Neural progenitor cell (in vitro differentiated cells): ENCODE results near the gene ATRN. TPM values are rescaled to one million over a fixed set of nuclear protein-coding genes. Genes with fewer than 3 reads are reported as not detected.

ENCODE experiments used
- DNase-seq: peaks from one replicate; pipeline ENCODE4 v3.0.0-alpha.2; 2016; ENCODE audit warnings: low spot score
- H2AFZ ChIP-seq: fragments of 200-600 bp; sonication (generic); replicated peaks from 2 replicates; pipeline ENCODE4 v1.6.1; 2016; ENCODE audit warnings: antibody characterized with exemption
- H3F3A ChIP-seq: fragments of 200-600 bp; sonication (generic); 2 replicates; pipeline ENCODE4 v1.6.1; 2016; ENCODE audit warnings: antibody characterized with exemption, low read depth
- H3K27ac ChIP-seq: fragments of 200-600 bp; sonication (generic); 2 replicates; pipeline ENCODE4 v1.5.1; 2016; ENCODE audit warnings: mild to moderate bottlenecking
- H3K27me3 ChIP-seq: fragments of 200-600 bp; sonication (generic); 2 replicates; pipeline ENCODE4 v1.6.1; 2016; ENCODE audit warnings: mild to moderate bottlenecking, moderate library complexity
- H3K36me3 ChIP-seq: fragments of 200-600 bp; sonication (generic); 2 replicates; pipeline ENCODE4 v1.5.1; 2016
- H3K4me1 ChIP-seq: fragments of 200-600 bp; sonication (generic); 2 replicates; pipeline ENCODE4 v1.6.1; 2016; ENCODE audit warnings: mixed run types
- H3K4me2 ChIP-seq: fragments of 200-600 bp; sonication (generic); 2 replicates; pipeline ENCODE4 v1.6.1; 2016
- H3K4me3 ChIP-seq: fragments of 200-600 bp; sonication (generic); 2 replicates; pipeline ENCODE4 v1.5.1; 2016
- H3K79me2 ChIP-seq: fragments of 200-600 bp; sonication (generic); 2 replicates; pipeline ENCODE4 v1.6.1; 2016; ENCODE audit warnings: low read depth
- H3K9ac ChIP-seq: fragments of 200-600 bp; sonication (generic); 2 replicates; pipeline ENCODE4 v1.6.1; 2016
- H3K9me3 ChIP-seq: fragments of 200-600 bp; sonication (generic); 2 replicates; pipeline ENCODE4 v1.5.1; 2016; ENCODE audit warnings: low read depth
- H4K20me1 ChIP-seq: fragments of 200-600 bp; sonication (generic); 2 replicates; pipeline ENCODE4 v1.6.1; 2016; ENCODE audit warnings: low read depth
- H3K27ac Mint-ChIP-seq: 3 replicates; pipeline ENCODE4 v1.8.0; 2021; ENCODE audit warnings: mixed read lengths
- H3K27me3 Mint-ChIP-seq: 2 replicates; pipeline ENCODE4 v1.8.0; 2022; ENCODE audit warnings: low read depth, mild to moderate bottlenecking, inconsistent platforms, moderate library complexity, mixed read lengths; ENCODE audit not compliant: insufficient read depth
- H3K36me3 Mint-ChIP-seq: 3 replicates; pipeline ENCODE4 v1.8.0; 2021; ENCODE audit warnings: mixed read lengths
- H3K4me1 Mint-ChIP-seq: 3 replicates; pipeline ENCODE4 v1.8.0; 2021; ENCODE audit warnings: mixed read lengths
- H3K4me3 Mint-ChIP-seq: 3 replicates; pipeline ENCODE4 v1.8.0; 2021; ENCODE audit warnings: mild to moderate bottlenecking, moderate library complexity, mixed read lengths
- H3K9me3 Mint-ChIP-seq: 3 replicates; pipeline ENCODE4 v1.8.0; 2020; ENCODE audit warnings: mixed read lengths
- EZH2 ChIP-seq: fragments of 200-600 bp; sonication (generic); IDR thresholded peaks from 2 replicates; pipeline ENCODE4 v1.6.1; 2017; ENCODE audit warnings: antibody characterized with exemption, mild to moderate bottlenecking, moderate library complexity
- EZH2phosphoT487 ChIP-seq: fragments of 200-600 bp; sonication (generic); IDR thresholded peaks from 2 replicates; pipeline ENCODE4 v1.6.1; 2017; ENCODE audit warnings: antibody characterized with exemption
- total RNA-seq: library from RNA; depleted of rRNA; stranded (reverse); fragments of >200 nt; gene quantifications from 2 replicates; pipeline ENCODE4 v1.2.3, GENCODE V29; 2015; ENCODE audit warnings: low replicate concordance
- TF ChIP-seq, protein P1 (sequence below): fragments of 200-600 bp; sonication (generic); IDR thresholded peaks from 2 replicates; pipeline ENCODE4 v1.5.1; 2017; ENCODE audit warnings: antibody characterized with exemption, mild to moderate bottlenecking

ATRN gene
- total RNA-seq, 1 donor from 2014 or later = 36.8 TPM

DNA sequence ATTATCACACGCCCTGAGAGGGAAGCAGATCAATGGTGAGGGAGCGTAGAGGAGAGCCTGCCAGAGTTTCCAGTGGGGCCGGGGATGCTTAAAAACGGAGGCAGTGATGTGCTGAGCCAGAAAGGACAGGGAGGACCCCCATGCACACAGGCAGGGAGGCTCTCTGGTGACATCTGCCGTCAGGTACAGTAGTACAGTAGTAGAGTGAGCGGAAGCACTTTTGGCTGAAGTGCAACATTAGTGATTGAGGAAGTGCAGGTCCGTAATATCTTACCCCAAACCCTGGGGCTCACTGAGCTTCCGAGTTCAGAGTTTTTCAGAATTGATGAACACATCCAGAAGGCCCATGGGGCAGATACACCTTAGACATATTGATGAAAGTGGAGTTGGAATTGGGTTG lies 150.3 kb downstream of the ATRN start:
- Mint-ChIP-seq H3K4me3 (no peak overlapping the region), H3K36me3 (peaks cover 4% of the 10 kb centered on the region), H3K4me1 (peaks cover 37% of the 10 kb centered on the region), H3K27me3 (peaks cover 2% of the 10 kb centered on the region), H3K27ac (no peak overlapping the region), H3K9me3 (no peaks in the 10 kb centered on the region)
- peaks cover 19% of the 10 kb centered on the region for H3F3A ChIP-seq
- H3K27me3 ChIP-seq = no peaks in the 10 kb centered on the region
- TF ChIP-seq, protein P1, sequence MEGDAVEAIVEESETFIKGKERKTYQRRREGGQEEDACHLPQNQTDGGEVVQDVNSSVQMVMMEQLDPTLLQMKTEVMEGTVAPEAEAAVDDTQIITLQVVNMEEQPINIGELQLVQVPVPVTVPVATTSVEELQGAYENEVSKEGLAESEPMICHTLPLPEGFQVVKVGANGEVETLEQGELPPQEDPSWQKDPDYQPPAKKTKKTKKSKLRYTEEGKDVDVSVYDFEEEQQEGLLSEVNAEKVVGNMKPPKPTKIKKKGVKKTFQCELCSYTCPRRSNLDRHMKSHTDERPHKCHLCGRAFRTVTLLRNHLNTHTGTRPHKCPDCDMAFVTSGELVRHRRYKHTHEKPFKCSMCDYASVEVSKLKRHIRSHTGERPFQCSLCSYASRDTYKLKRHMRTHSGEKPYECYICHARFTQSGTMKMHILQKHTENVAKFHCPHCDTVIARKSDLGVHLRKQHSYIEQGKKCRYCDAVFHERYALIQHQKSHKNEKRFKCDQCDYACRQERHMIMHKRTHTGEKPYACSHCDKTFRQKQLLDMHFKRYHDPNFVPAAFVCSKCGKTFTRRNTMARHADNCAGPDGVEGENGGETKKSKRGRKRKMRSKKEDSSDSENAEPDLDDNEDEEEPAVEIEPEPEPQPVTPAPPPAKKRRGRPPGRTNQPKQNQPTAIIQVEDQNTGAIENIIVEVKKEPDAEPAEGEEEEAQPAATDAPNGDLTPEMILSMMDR = peak; percentile 51
- no peak for TF ChIP-seq EZH2phosphoT487
- H3K9me3 ChIP-seq = no peaks in the 10 kb centered on the region
- H3K27ac ChIP-seq = no peak overlapping the region
- H3K4me1 ChIP-seq = peaks cover 32% of the 10 kb centered on the region
- H3K4me2 ChIP-seq = no peak overlapping the region
- no peaks in the 10 kb centered on the region for H4K20me1 ChIP-seq
- H3K36me3 ChIP-seq = no peaks in the 10 kb centered on the region
- peak; percentile 57 for DNase-seq
- H3K79me2 ChIP-seq = no peaks in the 10 kb centered on the region
- H2AFZ ChIP-seq = no peak overlapping the region
- no peak overlapping the region for H3K9ac ChIP-seq
- no peak overlapping the region for H3K4me3 ChIP-seq

DNA sequence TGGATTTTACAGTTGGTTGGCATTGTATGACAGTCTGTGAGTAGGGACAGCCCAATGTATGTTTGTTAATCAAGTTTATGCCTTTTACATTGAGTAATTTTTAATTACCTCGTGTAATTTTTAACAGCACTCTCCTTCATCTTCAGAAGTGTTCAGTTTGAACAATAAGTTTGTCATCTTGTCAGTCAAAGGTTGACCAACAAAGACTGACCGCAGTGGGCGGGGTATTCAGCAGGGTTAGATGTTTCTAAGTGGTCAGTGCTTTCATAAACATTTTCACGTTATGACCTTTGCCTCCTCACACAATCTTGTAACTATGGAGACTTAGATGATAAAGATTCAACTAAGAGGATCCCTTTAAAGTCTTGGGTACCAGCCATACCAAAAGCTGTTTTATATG lies 151.6 kb downstream of the ATRN start:
- Histone ChIP-seq H3K27ac (no peak overlapping the region), H3K4me3 (no peak overlapping the region), H3K79me2 (no peaks in the 10 kb centered on the region), H3K36me3 (no peaks in the 10 kb centered on the region), H2AFZ (no peak overlapping the region), H3K4me2 (no peak overlapping the region), H4K20me1 (no peaks in the 10 kb centered on the region), H3K9me3 (no peaks in the 10 kb centered on the region), H3K9ac (no peak overlapping the region), H3K4me1 (peaks cover 32% of the 10 kb centered on the region), H3F3A (peaks cover 19% of the 10 kb centered on the region), H3K27me3 (no peaks in the 10 kb centered on the region)
- no peak overlapping the region for H3K4me3 Mint-ChIP-seq
- H3K9me3 Mint-ChIP-seq = no peaks in the 10 kb centered on the region
- no peak for DNase-seq
- no peak overlapping the region for H3K27ac Mint-ChIP-seq
- peaks cover 36% of the 10 kb centered on the region for H3K4me1 Mint-ChIP-seq
- H3K27me3 Mint-ChIP-seq = peaks cover 2% of the 10 kb centered on the region
- peaks cover 6% of the 10 kb centered on the region for H3K36me3 Mint-ChIP-seq
- TF ChIP-seq EZH2phosphoT487 = no peak
- TF ChIP-seq EZH2 = no peak

DNA sequence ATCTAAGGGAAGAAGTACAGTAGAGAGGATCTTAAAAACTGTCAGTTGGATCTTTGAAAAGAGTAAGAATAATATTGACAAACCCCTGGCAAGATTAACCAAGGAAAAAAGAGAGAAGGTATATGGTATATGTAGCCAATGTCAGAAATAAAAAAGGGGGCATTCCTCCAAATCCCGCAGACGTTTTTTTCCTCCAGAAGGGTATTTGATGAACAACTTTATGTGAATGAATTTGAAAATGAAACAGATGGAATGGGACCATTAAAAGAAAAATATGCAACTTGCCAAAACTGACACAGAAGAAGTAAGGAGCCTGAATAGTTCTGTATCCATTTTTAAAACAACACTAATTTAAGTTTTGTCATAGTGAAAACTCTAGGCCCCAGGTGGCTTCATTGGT lies 156.7 kb downstream of the ATRN start:
- H2AFZ ChIP-seq = no peak overlapping the region
- Mint-ChIP-seq H3K27ac (no peak overlapping the region), H3K4me1 (peaks cover 20% of the 10 kb centered on the region), H3K27me3 (no peaks in the 10 kb centered on the region), H3K4me3 (no peak overlapping the region), H3K9me3 (no peaks in the 10 kb centered on the region), H3K36me3 (peaks cover 20% of the 10 kb centered on the region)
- H3K27me3 ChIP-seq = no peaks in the 10 kb centered on the region
- no peak overlapping the region for H3K4me3 ChIP-seq
- H3K4me1 ChIP-seq = peaks cover 19% of the 10 kb centered on the region
- no peak overlapping the region for H3K9ac ChIP-seq
- no peak for DNase-seq
- TF ChIP-seq EZH2 = no peak
- no peak for TF ChIP-seq EZH2phosphoT487
- TF ChIP-seq, protein P1 = no peak
- H4K20me1 ChIP-seq = no peaks in the 10 kb centered on the region
- H3K36me3 ChIP-seq = no peaks in the 10 kb centered on the region
- no peak overlapping the region for H3K27ac ChIP-seq
- no peaks in the 10 kb centered on the region for H3K79me2 ChIP-seq
- H3F3A ChIP-seq = no peaks in the 10 kb centered on the region
- H3K9me3 ChIP-seq = no peaks in the 10 kb centered on the region
- no peak overlapping the region for H3K4me2 ChIP-seq

DNA sequence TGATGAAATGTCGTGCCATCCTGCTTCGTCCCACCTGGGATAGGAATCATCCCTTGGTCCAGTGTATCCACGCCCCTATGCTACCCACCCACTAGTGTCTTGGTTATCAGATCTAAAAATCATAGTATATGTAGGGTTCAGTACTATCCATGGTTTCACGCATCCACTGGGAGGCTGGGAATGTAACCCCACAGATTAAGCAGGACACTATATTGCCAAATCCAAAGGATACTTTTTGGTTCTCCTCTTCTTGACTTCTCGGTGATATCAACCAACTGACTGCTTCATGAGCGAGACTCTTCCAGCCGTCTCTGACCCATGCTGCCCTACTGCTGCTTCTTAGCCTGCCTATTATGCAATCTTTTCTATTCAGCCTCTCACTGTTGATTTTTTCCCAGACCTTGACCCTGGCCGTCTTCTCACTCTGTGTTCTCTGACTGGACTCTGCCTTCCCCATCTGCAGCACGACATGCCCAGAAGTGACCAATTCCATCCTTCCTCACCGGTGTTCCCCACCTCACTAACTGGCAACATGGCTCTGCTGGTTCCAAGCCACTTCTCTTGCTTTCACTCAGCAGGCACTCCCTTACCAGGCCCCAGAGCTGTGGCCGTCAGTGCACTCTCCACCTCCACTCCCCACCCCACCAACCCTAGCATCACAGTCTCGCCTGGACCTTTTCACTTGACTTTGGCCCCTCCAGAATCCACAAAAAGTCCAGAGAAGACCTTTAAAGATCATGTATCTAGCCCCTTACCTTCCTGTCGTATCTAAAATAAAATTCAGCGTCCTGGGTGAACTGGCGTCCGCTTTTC lies 157.9 kb downstream of the ATRN start:
- Mint-ChIP-seq H3K36me3 (peaks cover 20% of the 10 kb centered on the region), H3K27ac (no peak overlapping the region), H3K4me3 (no peak overlapping the region), H3K9me3 (no peaks in the 10 kb centered on the region), H3K4me1 (peaks cover 10% of the 10 kb centered on the region), H3K27me3 (no peaks in the 10 kb centered on the region)
- Histone ChIP-seq H3K4me3 (no peak overlapping the region), H3K9ac (no peak overlapping the region), H3K4me2 (no peak overlapping the region), H3K79me2 (no peaks in the 10 kb centered on the region), H3F3A (no peaks in the 10 kb centered on the region), H4K20me1 (no peaks in the 10 kb centered on the region), H3K9me3 (no peaks in the 10 kb centered on the region), H3K27ac (no peak overlapping the region), H2AFZ (no peak overlapping the region), H3K27me3 (no peaks in the 10 kb centered on the region), H3K36me3 (no peaks in the 10 kb centered on the region), H3K4me1 (peaks cover 18% of the 10 kb centered on the region)
- no peak for DNase-seq
- TF ChIP-seq EZH2 (no peak), EZH2phosphoT487 (no peak)
- TF ChIP-seq, protein P1 = no peak
